Common myeloid progenitor, CD34-positive (primary cell): ENCODE results near the gene ZNF331.
A peak's percentile ranks its signal among the peaks of the same experiment; 100 is the strongest.
"Not testable (repeated sequence)": the region's sequence is repeated elsewhere in the genome, so short reads cannot be mapped to it uniquely, and the experiment has no call there.

Experiments
- CTCF ChIA-PET: fragments of 350-600 bp; sonication (Branson Sonifier 250); formaldehyde crosslinking; loops from one replicate; lab custom pipeline; 2021; ENCODE audit warnings: antibody characterized with exemption; lab: Charles Lee
- POLR2A ChIA-PET: fragments of 350-600 bp; sonication (Branson Sonifier 250); formaldehyde crosslinking; loops from one replicate; lab custom pipeline; 2021; ENCODE audit warnings: antibody characterized with exemption; lab: Charles Lee
- DNase-seq, 3 donors: peaks; one replicate each; pipeline versions ENCODE4 v3.0.0 to v3.0.0-alpha.2; 2013
- H3K27ac ChIP-seq, 2 experiments: 1 replicate in 1 of 2; 2 replicates in 1 of 2; pipeline ENCODE4 v1.7.0; 2013; ENCODE audit warnings: inconsistent platforms in 2 of 2, low read length in 2 of 2, mild to moderate bottlenecking in 2 of 2, low read depth in 1 of 2, moderate library complexity in 1 of 2; ENCODE audit not compliant: severe bottlenecking in 2 of 2, insufficient read depth in 1 of 2, poor library complexity in 1 of 2
- H3K27me3 ChIP-seq, 5 experiments: replicated peaks in 2 of 5; 1 replicate in 3 of 5; 2 replicates in 2 of 5; pipeline versions ENCODE4 v1.6.1 to v1.7.0; 2013; ENCODE audit warnings: low read length in 4 of 5, mild to moderate bottlenecking in 2 of 5, moderate library complexity in 2 of 5, inconsistent platforms in 1 of 5; ENCODE audit not compliant: insufficient read depth in 5 of 5, control insufficient read depth in 4 of 5
- H3K36me3 ChIP-seq, 4 experiments: 1 replicate in 2 of 4; 2 replicates in 2 of 4; pipeline versions ENCODE4 v1.6.1 to v1.7.0; 2013; ENCODE audit warnings: low read length in 3 of 4, control low read depth in 1 of 4, mild to moderate bottlenecking in 1 of 4; ENCODE audit not compliant: control insufficient read depth in 4 of 4, insufficient read depth in 4 of 4
- H3K4me1 ChIP-seq, 4 experiments: 1 replicate in 3 of 4; 2 replicates in 1 of 4; pipeline versions ENCODE4 v1.6.1 to v1.7.1; 2013; ENCODE audit warnings: low read length in 3 of 4, mild to moderate bottlenecking in 3 of 4, control low read depth in 1 of 4, inconsistent platforms in 1 of 4, moderate library complexity in 1 of 4; ENCODE audit not compliant: control insufficient read depth in 4 of 4, insufficient read depth in 4 of 4; ENCODE audit errors: control extremely low read depth in 1 of 4
- H3K4me3 ChIP-seq, 7 experiments: 1 replicate in 4 of 7; 2 replicates in 3 of 7; pipeline versions ENCODE4 v1.5.1 to v1.7.0; 2013; ENCODE audit warnings: mild to moderate bottlenecking in 7 of 7, low read length in 6 of 7, moderate library complexity in 6 of 7, inconsistent platforms in 2 of 7, low read depth in 2 of 7, control low read depth in 1 of 7; ENCODE audit not compliant: insufficient read depth in 4 of 7, control insufficient read depth in 1 of 7; ENCODE audit errors: extremely low read depth in 1 of 7
- H3K9me3 ChIP-seq, 5 experiments: 1 replicate in 4 of 5; 2 replicates in 1 of 5; pipeline versions ENCODE4 v1.6.1 to v1.7.1; 2013; ENCODE audit warnings: low read length in 4 of 5, mild to moderate bottlenecking in 2 of 5, inconsistent platforms in 1 of 5, low read depth in 1 of 5, moderate library complexity in 1 of 5; ENCODE audit not compliant: control insufficient read depth in 4 of 5, insufficient read depth in 2 of 5; ENCODE audit errors: control extremely low read depth in 1 of 5
- WGBS: methylation state at CpG from one replicate; pipeline ENCODE4 v1.1.5; 2013; ENCODE audit not compliant: insufficient coverage; 5-methylcytosine and 5-hydroxymethylcytosine counted together

The ZNF331 gene

GRCh38 chr19:53504365-53504703, 33.6 kb upstream of the ZNF331 start:
- H3K4me1 ChIP-seq, H3K27me3 ChIP-seq, H3K9me3 ChIP-seq, POLR2A ChIA-PET, H3K27ac ChIP-seq, H3K36me3 ChIP-seq, CTCF ChIA-PET: not testable (repeated sequence)
- WGBS: 0% methylated on average over 4 of the region's 13 CpGs
- peak overlapping the region in 1 of 7 experiments; percentile 45 for H3K4me3 ChIP-seq
- peak in 1 of 3 donors; percentile 33 for DNase-seq

GRCh38 chr19:53504885-53505284, 33.1 kb upstream of the ZNF331 start:
- H3K4me1 ChIP-seq: peaks cover 0 to 3% (median 0%) of the 10 kb centered on the region in 4 experiments
- H3K27ac ChIP-seq: no peak overlapping the region
- H3K27me3 ChIP-seq: peaks cover 0 to 4% (median 2%) of the 10 kb centered on the region in 5 experiments
- ChIA-PET CTCF (no interaction called here), POLR2A (no interaction called here)
- 58% methylated on average over 4 of the region's 7 CpGs for WGBS
- H3K36me3 ChIP-seq: no peaks in the 10 kb centered on the region
- no peaks in the 10 kb centered on the region for H3K9me3 ChIP-seq
- no peak overlapping the region for H3K4me3 ChIP-seq
- DNase-seq: no peak

- CTCF ChIA-PET: interaction anchor here (1.8 kb wide), 1 partner anchor 82 kb away, joined by 5 read pairs; no protein-coding TSS in a partner anchor
- DNase-seq: no peak
- no peak overlapping the region for H3K27ac ChIP-seq
- H3K9me3 ChIP-seq: no peaks in the 10 kb centered on the region
- POLR2A ChIA-PET: no interaction called here
- H3K27me3 ChIP-seq: peaks cover 0 to 4% (median 2%) of the 10 kb centered on the region in 5 experiments
- WGBS: 93% methylated on average over 5 of the region's 8 CpGs
- H3K4me3 ChIP-seq: no peak overlapping the region
- peaks cover 0 to 3% (median 0%) of the 10 kb centered on the region in 4 experiments for H3K4me1 ChIP-seq
- H3K36me3 ChIP-seq: no peaks in the 10 kb centered on the region
Observed at GRCh38 chr19:53506728-53507127, 31.2 kb upstream of the ZNF331 start.

GRCh38 chr19:53507523-53508442, 30.2 kb upstream of the ZNF331 start:
- Histone ChIP-seq H3K9me3 (no peaks in the 10 kb centered on the region), H3K27me3 (peaks cover 0 to 4% (median 2%) of the 10 kb centered on the region in 5 experiments), H3K36me3 (no peaks in the 10 kb centered on the region), H3K4me1 (peaks cover 0 to 3% (median 0%) of the 10 kb centered on the region in 4 experiments), H3K27ac (no peak overlapping the region), H3K4me3 (no peak overlapping the region)
- CTCF ChIA-PET: interaction anchor here (1.8 kb wide), 1 partner anchor 83 kb away, joined by 5 read pairs; no protein-coding TSS in a partner anchor
- WGBS: 91% methylated on average over 15 of the region's 17 CpGs
- POLR2A ChIA-PET: no interaction called here
- DNase-seq: no peak

DNA sequence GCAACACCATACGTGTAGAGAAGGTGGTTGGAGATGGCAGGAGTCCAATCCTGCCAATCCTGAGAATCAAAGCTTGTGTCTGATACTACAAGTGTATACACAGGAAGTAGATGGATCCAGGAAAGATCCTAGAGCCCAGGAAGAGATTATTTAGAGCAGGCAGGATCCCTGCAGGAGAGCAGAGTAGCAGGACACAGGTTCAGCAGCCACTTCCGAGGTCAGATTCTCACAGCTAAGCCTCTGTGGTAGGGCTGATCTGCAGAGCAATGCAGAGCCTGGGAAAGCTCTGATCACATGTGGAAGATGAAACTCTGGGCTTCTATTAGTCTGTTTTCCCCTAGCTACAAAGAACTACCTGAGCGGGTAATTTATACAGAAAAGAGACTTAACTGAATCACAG, 28.5 kb upstream of the ZNF331 start:
- Histone ChIP-seq H3K27me3 (peaks cover 0 to 4% (median 2%) of the 10 kb centered on the region in 5 experiments), H3K36me3 (no peaks in the 10 kb centered on the region), H3K27ac (no peak overlapping the region), H3K4me1 (no peaks in the 10 kb centered on the region), H3K9me3 (no peaks in the 10 kb centered on the region), H3K4me3 (no peak overlapping the region)
- no peak for DNase-seq
- ChIA-PET CTCF (interaction anchor here (1.8 kb wide), 1 partner anchor 84 kb away, joined by 5 read pairs; no protein-coding TSS in a partner anchor), POLR2A (no interaction called here)
- WGBS: 92% methylated on average over 1 of the region's 3 CpGs

DNA sequence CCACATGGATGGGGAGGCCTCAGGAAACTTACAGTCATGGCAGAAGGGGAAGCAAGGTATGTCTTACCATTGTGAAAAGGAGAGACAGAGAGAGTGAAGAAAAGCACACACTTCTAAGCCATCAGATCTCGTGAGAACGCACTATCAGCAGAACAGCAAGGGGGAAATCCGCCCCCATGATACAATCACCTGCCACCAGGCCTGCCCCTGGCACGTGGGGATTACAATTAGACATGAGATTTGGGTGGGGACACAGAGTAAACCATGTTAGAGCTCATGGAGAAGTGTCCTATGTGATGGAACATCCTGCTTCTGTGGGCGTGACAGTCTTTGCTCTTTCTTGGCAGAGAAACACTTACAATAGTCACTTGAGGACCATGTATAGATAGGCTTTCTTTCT, 28.1 kb upstream of the ZNF331 start:
- WGBS: 92% methylated on average over 4 of the region's 5 CpGs
- CTCF ChIA-PET: interaction anchor here (1.1 to 1.8 kb wide), 2 partner anchors 27 to 85 kb away, joined by 3 to 5 read pairs; no protein-coding TSS in a partner anchor
- no peak for DNase-seq
- H3K36me3 ChIP-seq: no peaks in the 10 kb centered on the region
- no peak overlapping the region for H3K4me3 ChIP-seq
- H3K27ac ChIP-seq: no peak overlapping the region
- no peaks in the 10 kb centered on the region for H3K4me1 ChIP-seq
- no peaks in the 10 kb centered on the region for H3K9me3 ChIP-seq
- POLR2A ChIA-PET: interaction anchor here (0.6 kb wide), 1 partner anchor 27 kb away, joined by 3 read pairs; no protein-coding TSS in a partner anchor
- H3K27me3 ChIP-seq: peaks cover 0 to 4% (median under 1%) of the 10 kb centered on the region in 5 experiments

DNA sequence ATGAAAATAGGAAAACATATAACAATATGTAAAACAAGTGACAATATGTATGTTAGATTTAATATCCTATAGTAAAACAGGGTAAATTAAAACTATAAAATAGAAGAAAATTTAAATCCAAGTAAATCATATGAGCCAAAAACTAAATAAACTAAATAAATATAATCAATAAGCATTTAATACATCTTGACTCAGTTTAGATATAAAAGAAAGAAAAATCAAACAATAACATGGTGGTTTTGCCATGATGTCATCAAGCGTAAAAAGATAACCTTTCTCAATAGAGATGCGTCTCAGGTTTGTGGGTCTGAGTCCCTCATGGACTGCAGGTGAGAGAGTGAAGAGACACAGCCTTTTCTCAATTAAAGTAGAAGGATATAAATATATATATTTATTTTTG, 26.6 kb upstream of the ZNF331 start:
- no peaks in the 10 kb centered on the region for H3K4me1 ChIP-seq
- no peaks in the 10 kb centered on the region for H3K9me3 ChIP-seq
- ChIA-PET POLR2A (no interaction called here), CTCF (interaction anchor here (1.2 kb wide), 1 partner anchor 86 kb away, joined by 4 read pairs; no protein-coding TSS in a partner anchor)
- no peaks in the 10 kb centered on the region for H3K36me3 ChIP-seq
- peaks cover 0 to 4% (median 0%) of the 10 kb centered on the region in 5 experiments for H3K27me3 ChIP-seq
- H3K4me3 ChIP-seq: no peak overlapping the region
- WGBS: no CpG with 5 or more reads among the region's 2 CpGs
- DNase-seq: no peak
- H3K27ac ChIP-seq: no peak overlapping the region
